HEK293 (cell line): ENCODE data around the gene DMGDH.

Experiments used
- CTCF ChIA-PET: fragments of 350-600 bp; formaldehyde crosslinking; extraction: SDS; loops from one replicate; lab custom pipeline; 2021; ENCODE audit warnings: antibody characterized with exemption; lab: Yijun Ruan, JAX
- POLR2A ChIA-PET: fragments of 300-600 bp; formaldehyde crosslinking; extraction: SDS; loops from one replicate; lab custom pipeline; 2020; ENCODE audit warnings: antibody characterized with exemption, inconsistent platforms; lab: Yijun Ruan, JAX
- H3K27ac ChIP-seq: fragments of 200-500 bp; sonication (Bioruptor generic); 2 replicates; pipeline ENCODE4 v1.5.1; 2014; ENCODE audit warnings: low read depth, low read length, control low read depth, inconsistent platforms; ENCODE audit errors: extremely low read depth
- H3K36me3 ChIP-seq, 2 experiments: fragments of 200-500 bp in 1 of 2; sonication (Bioruptor generic) in 1 of 2; 1 replicate in 1 of 2; 2 replicates in 1 of 2; pipeline ENCODE4 v1.5.1; 2014 to 2017; ENCODE audit warnings: inconsistent platforms in 2 of 2, low read length in 2 of 2; ENCODE audit not compliant: control insufficient read depth in 2 of 2, insufficient read depth in 1 of 2
- H3K4me1 ChIP-seq: fragments of 200-500 bp; sonication (Bioruptor generic); 2 replicates; pipeline ENCODE4 v1.5.1; 2014; ENCODE audit warnings: mild to moderate bottlenecking, low read length, inconsistent platforms; ENCODE audit not compliant: control insufficient read depth, insufficient read depth
- H3K4me3 ChIP-seq: 2 replicates; pipeline ENCODE4 v1.5.1; 2011; ENCODE audit warnings: low read depth, mild to moderate bottlenecking, control low read depth, low read length, moderate library complexity
- H3K9me3 ChIP-seq: fragments of 200-500 bp; sonication (Bioruptor generic); 2 replicates; pipeline ENCODE4 v1.5.1; 2014; ENCODE audit warnings: low read depth, low read length, inconsistent platforms; ENCODE audit not compliant: control insufficient read depth, insufficient read depth
- FEZF1 ChIP-seq: fragments of 450-650 bp; formaldehyde crosslinking; IDR thresholded peaks from 2 replicates; pipeline ENCODE4 v1.5.1; 2016; ENCODE audit warnings: missing biosample characterization, missing genetic modification characterization
- GLIS2 ChIP-seq: fragments of 450-650 bp; formaldehyde crosslinking; IDR thresholded peaks from 2 replicates; pipeline ENCODE4 v1.5.1; 2016; ENCODE audit warnings: missing biosample characterization, missing genetic modification characterization
- KLF8 ChIP-seq: fragments of 450-650 bp; formaldehyde crosslinking; IDR thresholded peaks from 2 replicates; pipeline ENCODE4 v1.5.1; 2016; ENCODE audit warnings: missing biosample characterization, missing genetic modification characterization
- SALL2 ChIP-seq: fragments of 450-650 bp; formaldehyde crosslinking; IDR thresholded peaks from 2 replicates; pipeline ENCODE4 v1.5.0; 2017; ENCODE audit warnings: missing biosample characterization, mild to moderate bottlenecking, missing genetic modification characterization, borderline replicate concordance
- SP2 ChIP-seq: fragments of 450-650 bp; formaldehyde crosslinking; IDR thresholded peaks from 2 replicates; pipeline ENCODE4 v1.5.1; 2016; ENCODE audit warnings: missing biosample characterization, missing genetic modification characterization
- ZBTB17 ChIP-seq: fragments of 450-650 bp; formaldehyde crosslinking; IDR thresholded peaks from 2 replicates; pipeline ENCODE4 v1.5.1; 2016; ENCODE audit warnings: missing biosample characterization, missing genetic modification characterization
- ZNF10 ChIP-seq: fragments of 450-650 bp; formaldehyde crosslinking; IDR thresholded peaks from 2 replicates; pipeline ENCODE4 v1.5.1; 2017; ENCODE audit warnings: missing biosample characterization, missing genetic modification characterization
- ZNF16 ChIP-seq: fragments of 450-650 bp; formaldehyde crosslinking; IDR thresholded peaks from 2 replicates; pipeline ENCODE4 v1.5.1; 2016; ENCODE audit warnings: low read depth, missing biosample characterization, missing genetic modification characterization
- ZNF169 ChIP-seq: fragments of 450-650 bp; formaldehyde crosslinking; IDR thresholded peaks from 2 replicates; pipeline ENCODE4 v1.5.1; 2016; ENCODE audit warnings: missing biosample characterization, missing genetic modification characterization
- ZNF202 ChIP-seq: fragments of 450-650 bp; formaldehyde crosslinking; IDR thresholded peaks from 2 replicates; pipeline ENCODE4 v1.5.1; 2016; ENCODE audit warnings: missing biosample characterization, missing genetic modification characterization, borderline replicate concordance
- ZNF292 ChIP-seq: fragments of 450-650 bp; formaldehyde crosslinking; IDR thresholded peaks from 2 replicates; pipeline ENCODE4 v1.5.1; 2016; ENCODE audit warnings: low read depth, missing biosample characterization, missing genetic modification characterization, borderline replicate concordance
- ZNF324 ChIP-seq: fragments of 450-650 bp; formaldehyde crosslinking; IDR thresholded peaks from 2 replicates; pipeline ENCODE4 v1.5.1; 2016; ENCODE audit warnings: missing biosample characterization, missing genetic modification characterization
- ZNF423 ChIP-seq: fragments of 450-650 bp; formaldehyde crosslinking; IDR thresholded peaks from 2 replicates; pipeline ENCODE4 v1.5.1; 2016; ENCODE audit warnings: missing biosample characterization, missing genetic modification characterization
- ZNF473 ChIP-seq: fragments of 450-650 bp; formaldehyde crosslinking; IDR thresholded peaks from 2 replicates; pipeline ENCODE4 v1.5.1; 2017; ENCODE audit warnings: missing biosample characterization, missing genetic modification characterization
- ZNF514 ChIP-seq: fragments of 450-650 bp; formaldehyde crosslinking; IDR thresholded peaks from 2 replicates; pipeline ENCODE4 v1.5.1; 2016; ENCODE audit warnings: missing biosample characterization, missing genetic modification characterization
- ZNF521 ChIP-seq: fragments of 450-650 bp; formaldehyde crosslinking; IDR thresholded peaks from 2 replicates; pipeline ENCODE4 v1.5.1; 2017; ENCODE audit warnings: missing biosample characterization, mild to moderate bottlenecking, missing genetic modification characterization
- ZNF530 ChIP-seq: fragments of 450-650 bp; formaldehyde crosslinking; IDR thresholded peaks from 2 replicates; pipeline ENCODE4 v1.5.1; 2016; ENCODE audit warnings: low read depth, missing biosample characterization, missing genetic modification characterization
- ZNF571 ChIP-seq: fragments of 450-650 bp; formaldehyde crosslinking; IDR thresholded peaks from 2 replicates; pipeline ENCODE4 v1.5.0; 2017; ENCODE audit warnings: missing biosample characterization, missing genetic modification characterization
- ZNF585B ChIP-seq: fragments of 450-650 bp; formaldehyde crosslinking; IDR thresholded peaks from 2 replicates; pipeline ENCODE4 v1.5.1; 2016; ENCODE audit warnings: missing biosample characterization, missing genetic modification characterization
- ZNF600 ChIP-seq: fragments of 450-650 bp; formaldehyde crosslinking; IDR thresholded peaks from 2 replicates; pipeline ENCODE4 v1.5.1; 2016; ENCODE audit warnings: missing biosample characterization, missing genetic modification characterization
- ZNF621 ChIP-seq: fragments of 450-650 bp; formaldehyde crosslinking; IDR thresholded peaks from 2 replicates; pipeline ENCODE4 v1.5.1; 2017; ENCODE audit warnings: missing biosample characterization, missing genetic modification characterization
- ZNF664 ChIP-seq: fragments of 450-650 bp; formaldehyde crosslinking; IDR thresholded peaks from 2 replicates; pipeline ENCODE4 v1.5.1; 2016; ENCODE audit warnings: missing biosample characterization, missing genetic modification characterization
- ZNF76 ChIP-seq: fragments of 450-650 bp; formaldehyde crosslinking; IDR thresholded peaks from 2 replicates; pipeline ENCODE4; 2016; ENCODE audit warnings: low read depth, missing biosample characterization, missing genetic modification characterization, borderline replicate concordance
- ZNF776 ChIP-seq: fragments of 450-650 bp; formaldehyde crosslinking; IDR thresholded peaks from 2 replicates; pipeline ENCODE4 v1.5.0; 2017; ENCODE audit warnings: missing biosample characterization, missing genetic modification characterization, borderline replicate concordance
- ZNF843 ChIP-seq: fragments of 450-650 bp; formaldehyde crosslinking; IDR thresholded peaks from 2 replicates; pipeline ENCODE4 v1.5.1; 2016; ENCODE audit warnings: missing biosample characterization, missing genetic modification characterization
- TF ChIP-seq, protein P1 (sequence below): fragments of 450-650 bp; formaldehyde crosslinking; IDR thresholded peaks from 2 replicates; pipeline ENCODE4 v1.5.1; 2016; ENCODE audit warnings: missing biosample characterization, missing genetic modification characterization, low read depth
- TF ChIP-seq, protein P2 (sequence below): fragments of 450-650 bp; formaldehyde crosslinking; IDR thresholded peaks from 2 replicates; pipeline ENCODE4 v1.5.1; 2017; ENCODE audit warnings: missing biosample characterization, missing genetic modification characterization
- TF ChIP-seq, protein P3 (sequence below): fragments of 450-650 bp; formaldehyde crosslinking; IDR thresholded peaks from 2 replicates; pipeline ENCODE4 v1.5.1; 2016; ENCODE audit warnings: missing biosample characterization, missing genetic modification characterization
- TF ChIP-seq, protein P4 (sequence below): fragments of 450-650 bp; formaldehyde crosslinking; IDR thresholded peaks from 2 replicates; pipeline ENCODE4 v1.5.1; 2016; ENCODE audit warnings: missing biosample characterization, missing genetic modification characterization
- TF ChIP-seq, protein P5 (sequence below): fragments of 450-650 bp; formaldehyde crosslinking; IDR thresholded peaks from 2 replicates; pipeline ENCODE4 v1.5.1; 2016; ENCODE audit warnings: missing biosample characterization, missing genetic modification characterization

DMGDH gene

DNA sequence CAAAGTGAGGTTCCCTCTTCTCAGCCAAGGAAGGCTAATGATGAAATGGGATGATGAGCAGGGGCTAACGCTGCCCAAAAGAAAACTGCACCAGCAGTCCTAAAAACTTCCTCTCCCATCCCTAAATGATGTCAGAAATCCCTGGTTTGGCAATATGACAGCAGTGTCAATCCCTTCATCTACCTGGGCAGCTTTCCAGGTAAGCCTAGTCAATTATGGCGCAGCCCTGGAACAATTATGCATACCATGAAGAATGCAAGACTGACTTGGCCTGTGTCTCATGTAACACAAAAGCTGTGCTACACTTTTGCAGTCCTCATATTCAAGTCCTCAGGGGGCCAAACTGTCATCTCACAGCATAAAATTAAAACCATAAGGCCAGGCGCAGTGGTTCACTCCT is 7.0 kb downstream of the DMGDH start:
- no peak overlapping the region for H3K27ac ChIP-seq
- TF ChIP-seq, protein P1, sequence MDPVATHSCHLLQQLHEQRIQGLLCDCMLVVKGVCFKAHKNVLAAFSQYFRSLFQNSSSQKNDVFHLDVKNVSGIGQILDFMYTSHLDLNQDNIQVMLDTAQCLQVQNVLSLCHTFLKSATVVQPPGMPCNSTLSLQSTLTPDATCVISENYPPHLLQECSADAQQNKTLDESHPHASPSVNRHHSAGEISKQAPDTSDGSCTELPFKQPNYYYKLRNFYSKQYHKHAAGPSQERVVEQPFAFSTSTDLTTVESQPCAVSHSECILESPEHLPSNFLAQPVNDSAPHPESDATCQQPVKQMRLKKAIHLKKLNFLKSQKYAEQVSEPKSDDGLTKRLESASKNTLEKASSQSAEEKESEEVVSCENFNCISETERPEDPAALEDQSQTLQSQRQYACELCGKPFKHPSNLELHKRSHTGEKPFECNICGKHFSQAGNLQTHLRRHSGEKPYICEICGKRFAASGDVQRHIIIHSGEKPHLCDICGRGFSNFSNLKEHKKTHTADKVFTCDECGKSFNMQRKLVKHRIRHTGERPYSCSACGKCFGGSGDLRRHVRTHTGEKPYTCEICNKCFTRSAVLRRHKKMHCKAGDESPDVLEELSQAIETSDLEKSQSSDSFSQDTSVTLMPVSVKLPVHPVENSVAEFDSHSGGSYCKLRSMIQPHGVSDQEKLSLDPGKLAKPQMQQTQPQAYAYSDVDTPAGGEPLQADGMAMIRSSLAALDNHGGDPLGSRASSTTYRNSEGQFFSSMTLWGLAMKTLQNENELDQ (tag by site-specific recombination): no peak
- TF ChIP-seq KLF8 (tag by site-specific recombination) (no peak), ZNF530 (tag by site-specific recombination) (no peak), ZNF324 (no peak), ZNF202 (tag by site-specific recombination) (no peak), ZNF76 (no peak), ZNF585B (tag by site-specific recombination) (no peak), FEZF1 (tag by site-specific recombination) (no peak), ZNF169 (no peak), ZNF292 (tag by site-specific recombination) (no peak), ZNF473 (tag by site-specific recombination) (no peak)
- TF ChIP-seq, protein P2, sequence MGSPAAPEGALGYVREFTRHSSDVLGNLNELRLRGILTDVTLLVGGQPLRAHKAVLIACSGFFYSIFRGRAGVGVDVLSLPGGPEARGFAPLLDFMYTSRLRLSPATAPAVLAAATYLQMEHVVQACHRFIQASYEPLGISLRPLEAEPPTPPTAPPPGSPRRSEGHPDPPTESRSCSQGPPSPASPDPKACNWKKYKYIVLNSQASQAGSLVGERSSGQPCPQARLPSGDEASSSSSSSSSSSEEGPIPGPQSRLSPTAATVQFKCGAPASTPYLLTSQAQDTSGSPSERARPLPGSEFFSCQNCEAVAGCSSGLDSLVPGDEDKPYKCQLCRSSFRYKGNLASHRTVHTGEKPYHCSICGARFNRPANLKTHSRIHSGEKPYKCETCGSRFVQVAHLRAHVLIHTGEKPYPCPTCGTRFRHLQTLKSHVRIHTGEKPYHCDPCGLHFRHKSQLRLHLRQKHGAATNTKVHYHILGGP (tag by site-specific recombination): no peak
- TF ChIP-seq, protein P3, sequence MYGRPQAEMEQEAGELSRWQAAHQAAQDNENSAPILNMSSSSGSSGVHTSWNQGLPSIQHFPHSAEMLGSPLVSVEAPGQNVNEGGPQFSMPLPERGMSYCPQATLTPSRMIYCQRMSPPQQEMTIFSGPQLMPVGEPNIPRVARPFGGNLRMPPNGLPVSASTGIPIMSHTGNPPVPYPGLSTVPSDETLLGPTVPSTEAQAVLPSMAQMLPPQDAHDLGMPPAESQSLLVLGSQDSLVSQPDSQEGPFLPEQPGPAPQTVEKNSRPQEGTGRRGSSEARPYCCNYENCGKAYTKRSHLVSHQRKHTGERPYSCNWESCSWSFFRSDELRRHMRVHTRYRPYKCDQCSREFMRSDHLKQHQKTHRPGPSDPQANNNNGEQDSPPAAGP (tag by site-specific recombination): no peak
- TF ChIP-seq, all 188 proteins: peak for 0
- Histone ChIP-seq H3K4me3 (no peak overlapping the region), H3K36me3 (no peaks in the 10 kb centered on the region), H3K9me3 (no peaks in the 10 kb centered on the region), H3K4me1 (no peaks in the 10 kb centered on the region)
- ChIA-PET CTCF (interaction anchor here (1.2 kb wide), 1 partner anchor 92 kb away, joined by 4 read pairs; no protein-coding TSS in a partner anchor), POLR2A (no interaction called here)

DNA sequence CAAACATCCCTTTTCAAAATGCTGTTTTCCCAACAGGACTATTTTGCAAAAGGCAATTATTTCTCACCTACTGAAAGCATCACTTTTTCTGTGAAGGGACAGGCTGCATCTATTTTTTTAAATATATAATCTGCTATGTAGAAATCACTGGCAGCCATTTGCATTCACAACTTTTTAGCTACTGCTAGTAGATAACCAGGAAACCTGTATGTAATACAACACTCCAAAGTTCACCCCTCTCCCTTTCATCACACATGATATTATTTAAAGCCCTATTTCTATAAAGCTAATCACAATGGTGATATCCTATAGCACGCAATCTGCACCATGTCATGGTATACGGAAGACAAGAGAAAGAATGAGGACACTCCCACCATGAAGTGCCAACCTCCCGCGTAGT is 9.8 kb downstream of the DMGDH start:
- ChIA-PET POLR2A (no interaction called here), CTCF (interaction anchor here (0.6 to 1.6 kb wide), 2 partner anchors 74 to 481 kb away, joined by 3 to 6 read pairs; no protein-coding TSS in a partner anchor)
- TF ChIP-seq, protein P4, sequence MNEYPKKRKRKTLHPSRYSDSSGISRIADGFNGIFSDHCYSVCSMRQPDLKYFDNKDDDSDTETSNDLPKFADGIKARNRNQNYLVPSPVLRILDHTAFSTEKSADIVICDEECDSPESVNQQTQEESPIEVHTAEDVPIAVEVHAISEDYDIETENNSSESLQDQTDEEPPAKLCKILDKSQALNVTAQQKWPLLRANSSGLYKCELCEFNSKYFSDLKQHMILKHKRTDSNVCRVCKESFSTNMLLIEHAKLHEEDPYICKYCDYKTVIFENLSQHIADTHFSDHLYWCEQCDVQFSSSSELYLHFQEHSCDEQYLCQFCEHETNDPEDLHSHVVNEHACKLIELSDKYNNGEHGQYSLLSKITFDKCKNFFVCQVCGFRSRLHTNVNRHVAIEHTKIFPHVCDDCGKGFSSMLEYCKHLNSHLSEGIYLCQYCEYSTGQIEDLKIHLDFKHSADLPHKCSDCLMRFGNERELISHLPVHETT (tag by site-specific recombination): no peak
- TF ChIP-seq SP2 (tag by site-specific recombination) (no peak), ZNF423 (tag by site-specific recombination) (no peak), ZNF10 (tag by site-specific recombination) (no peak), ZNF621 (tag by site-specific recombination) (no peak), ZBTB17 (tag by site-specific recombination) (no peak), ZNF571 (tag by site-specific recombination) (no peak), ZNF843 (tag by site-specific recombination) (no peak), SALL2 (tag by site-specific recombination) (no peak), ZNF776 (tag by site-specific recombination) (no peak), ZNF600 (tag by site-specific recombination) (no peak), ZNF521 (no peak), ZNF664 (tag by site-specific recombination) (no peak), ZNF16 (no peak), ZNF514 (tag by site-specific recombination) (no peak), GLIS2 (tag by site-specific recombination) (no peak)
- TF ChIP-seq, protein P5, sequence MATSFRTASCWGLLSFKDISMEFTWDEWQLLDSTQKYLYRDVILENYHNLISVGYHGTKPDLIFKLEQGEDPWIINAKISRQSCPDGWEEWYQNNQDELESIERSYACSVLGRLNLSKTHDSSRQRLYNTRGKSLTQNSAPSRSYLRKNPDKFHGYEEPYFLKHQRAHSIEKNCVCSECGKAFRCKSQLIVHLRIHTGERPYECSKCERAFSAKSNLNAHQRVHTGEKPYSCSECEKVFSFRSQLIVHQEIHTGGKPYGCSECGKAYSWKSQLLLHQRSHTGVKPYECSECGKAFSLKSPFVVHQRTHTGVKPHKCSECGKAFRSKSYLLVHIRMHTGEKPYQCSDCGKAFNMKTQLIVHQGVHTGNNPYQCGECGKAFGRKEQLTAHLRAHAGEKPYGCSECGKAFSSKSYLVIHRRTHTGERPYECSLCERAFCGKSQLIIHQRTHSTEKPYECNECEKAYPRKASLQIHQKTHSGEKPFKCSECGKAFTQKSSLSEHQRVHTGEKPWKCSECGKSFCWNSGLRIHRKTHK: no peak

More for the DNA sequence above, 9.8 kb downstream of the DMGDH start:
- Histone ChIP-seq H3K4me1 (no peaks in the 10 kb centered on the region), H3K4me3 (no peak overlapping the region), H3K9me3 (no peaks in the 10 kb centered on the region), H3K27ac (no peak overlapping the region), H3K36me3 (no peaks in the 10 kb centered on the region)
